ENCODE results near the gene PLA2G3. TPM values are rescaled to one million over a fixed set of nuclear protein-coding genes. Genes with fewer than 3 reads are reported as not detected.
A peak's percentile ranks its signal among the peaks of the same experiment; 100 is the strongest.

Gene PLA2G3
- total and polyA plus RNA-seq, 7 donors = not detected

- intact Hi-C loops (cut with DNase I) = loop anchor here in 1 of 2 donors (10.0 kb wide), 1 partner anchor 174 kb away; no protein-coding TSS in a partner anchor
- TF ChIP-seq CTCF (IDR thresholded peaks at IDR 0.05) = no peak
- no peak for ATAC-seq
- peaks cover 56% of the 10 kb centered on the region for H3K4me1 ChIP-seq
- H3K27ac ChIP-seq = peak overlapping the region; percentile 86
- H3K36me3 ChIP-seq (ENCODE audit: insufficient read depth in 1 of 2, low read depth in 1 of 2) = peaks cover 0 to 78% of the 10 kb centered on the region in 2 donors
- H3K9me3 ChIP-seq = no peaks in the 10 kb centered on the region
- H3K27me3 ChIP-seq (ENCODE audit: insufficient read depth in 3 of 3, low read length in 2 of 3) = no peaks in the 10 kb centered on the region
- no peak for DNase-seq
- WGBS, 3 donors = 89 to 93% (median 90%) methylated on average over 18 of the region's 18 CpGs
- no peak overlapping the region for H3K4me3 ChIP-seq
These were observed 39.4 kb downstream of the PLA2G3 start for GRCh38 chr22:31100762-31101525.

GRCh38 chr22:31099841-31100761 lies 40.2 kb downstream of the PLA2G3 start:
- peak in 1 of 2 donors; percentile 14 for DNase-seq
- WGBS, 3 donors = 81 to 91% (median 83%) methylated on average over 29 to 34 of the region's 34 CpGs
- H3K27ac ChIP-seq = peak overlapping the region; percentile 74
- intact Hi-C loops (cut with DNase I) = loop anchor here in 1 of 2 donors (10.0 kb wide), 1 partner anchor 175 kb away; no protein-coding TSS in a partner anchor
- no peaks in the 10 kb centered on the region for H3K27me3 ChIP-seq (ENCODE audit: insufficient read depth in 3 of 3, low read length in 2 of 3)
- TF ChIP-seq CTCF (IDR thresholded peaks at IDR 0.05) = no peak
- no peak for ATAC-seq
- peaks cover 64% of the 10 kb centered on the region for H3K4me1 ChIP-seq
- peaks cover 0 to 86% of the 10 kb centered on the region in 2 donors for H3K36me3 ChIP-seq (ENCODE audit: insufficient read depth in 1 of 2, low read depth in 1 of 2)
- no peaks in the 10 kb centered on the region for H3K9me3 ChIP-seq
- no peak overlapping the region for H3K4me3 ChIP-seq

GRCh38 chr22:31099386-31099785 lies 40.9 kb downstream of the PLA2G3 start:
- Histone ChIP-seq H3K36me3 (ENCODE audit: insufficient read depth in 1 of 2, low read depth in 1 of 2) (peaks cover 0 to 83% of the 10 kb centered on the region in 2 donors), H3K27ac (peak overlapping the region; percentile 74), H3K4me1 (peaks cover 72% of the 10 kb centered on the region), H3K27me3 (ENCODE audit: insufficient read depth in 3 of 3, low read length in 2 of 3) (no peaks in the 10 kb centered on the region), H3K9me3 (no peaks in the 10 kb centered on the region), H3K4me3 (no peak overlapping the region)
- TF ChIP-seq CTCF (IDR thresholded peaks at IDR 0.05) = no peak
- 78 to 88% (median 79%) methylated on average over 6 of the region's 6 CpGs for WGBS, 3 donors
- DNase-seq (no peak), ATAC-seq (peak; percentile 21 to 40 (median 28))
- intact Hi-C loops (cut with DNase I) = no loop called here

GRCh38 chr22:31098632-31099110 lies 41.6 kb downstream of the PLA2G3 start:
- ATAC-seq (no peak), DNase-seq (peak in 1 of 2 donors; percentile 69)
- H3K36me3 ChIP-seq (ENCODE audit: insufficient read depth in 1 of 2, low read depth in 1 of 2) = peaks cover 0 to 83% of the 10 kb centered on the region in 2 donors
- 70 to 76% (median 72%) methylated on average over 31 to 36 of the region's 36 CpGs for WGBS, 3 donors
- H3K4me3 ChIP-seq = no peak overlapping the region
- H3K27ac ChIP-seq = peak overlapping the region; percentile 74
- H3K9me3 ChIP-seq = no peaks in the 10 kb centered on the region
- peaks cover 72% of the 10 kb centered on the region for H3K4me1 ChIP-seq
- no peak for TF ChIP-seq CTCF (IDR thresholded peaks at IDR 0.05)
- H3K27me3 ChIP-seq (ENCODE audit: insufficient read depth in 3 of 3, low read length in 2 of 3) = no peaks in the 10 kb centered on the region
- intact Hi-C loops (cut with DNase I) = no loop called here
